Endothelial cell of umbilical vein (primary cell): ENCODE measurements around the gene VASH2.

Experiments used
- CTCF ChIP-seq, 2 donors: IDR thresholded peaks; 1 replicate in 1 of 2; 2 replicates in 1 of 2; pipeline ENCODE4 v1.5.1; 2011; ENCODE audit warnings: low read length in 2 of 2, mild to moderate bottlenecking in 2 of 2, moderate library complexity in 2 of 2, control low read depth in 1 of 2, inconsistent platforms in 1 of 2, low read depth in 1 of 2; ENCODE audit not compliant: insufficient read depth in 1 of 2; ENCODE audit errors: extremely low read depth in 1 of 2
- EZH2 ChIP-seq: IDR thresholded peaks from 2 replicates; pipeline ENCODE4 v1.6.1; 2012; ENCODE audit warnings: borderline replicate concordance, low read depth, mild to moderate bottlenecking, moderate library complexity, low read length, inconsistent platforms; ENCODE audit not compliant: severe bottlenecking
- GATA2 ChIP-seq: IDR thresholded peaks from 2 replicates; pipeline ENCODE4 v1.7.0; 2011; ENCODE audit warnings: low read depth, mild to moderate bottlenecking, moderate library complexity, mixed read lengths, low read length; ENCODE audit not compliant: insufficient read length, insufficient read depth
- JUN ChIP-seq: IDR thresholded peaks from 2 replicates; pipeline ENCODE4 v1.6.1; 2011; ENCODE audit warnings: borderline replicate concordance, low read depth; ENCODE audit not compliant: insufficient read length, insufficient read depth
- MAX ChIP-seq: IDR thresholded peaks from 2 replicates; pipeline ENCODE4 v1.6.1; 2011; ENCODE audit not compliant: insufficient read depth, insufficient read length
- POLR2A ChIP-seq: IDR thresholded peaks from 2 replicates; pipeline ENCODE4 v1.6.1; 2012; ENCODE audit warnings: low read depth, mild to moderate bottlenecking, control low read depth, low read length
- POLR2AphosphoS5 ChIP-seq: IDR thresholded peaks from 2 replicates; pipeline ENCODE4 v1.6.1; 2012; ENCODE audit warnings: low read depth, mild to moderate bottlenecking, control low read depth, low read length, moderate library complexity; ENCODE audit not compliant: insufficient read depth

- TF ChIP-seq CTCF (IDR thresholded peaks at IDR 0.05; ENCODE audit: extremely low read depth in 1 of 2, insufficient read depth in 1 of 2, low read depth in 1 of 2, low read length in 2 of 2), result no peak
- no peak for TF ChIP-seq JUN
- TF ChIP-seq POLR2A, result no peak
- TF ChIP-seq EZH2, result no peak
- TF ChIP-seq POLR2AphosphoS5, result no peak
- TF ChIP-seq GATA2, result no peak
- no peak for TF ChIP-seq MAX
Measured at GRCh38 chr1:212930986-212931678, 19.2 kb upstream of the VASH2 start.
